PC-3 (cell line): ENCODE data around the gene PDS5B.

Experiments
- EZH2 ChIP-seq: fragments of 300-600 bp; sonication (generic); IDR thresholded peaks from one replicate; pipeline ENCODE4 v1.6.1; 2017; ENCODE audit warnings: antibody characterized with exemption, mild to moderate bottlenecking, low read length; ENCODE audit not compliant: unreplicated experiment
- EZH2phosphoT487 ChIP-seq: fragments of 300-600 bp; sonication (generic); IDR thresholded peaks from 2 replicates; pipeline ENCODE4 v1.6.1; 2018; ENCODE audit warnings: mild to moderate bottlenecking, antibody characterized with exemption, low read length, borderline replicate concordance
- TF ChIP-seq, protein P1 (sequence below): fragments of 300-600 bp; sonication (generic); conservative IDR thresholded peaks from 2 replicates; pipeline ENCODE4 v1.5.1; 2017; ENCODE audit warnings: antibody characterized with exemption, low read depth, mild to moderate bottlenecking, low read length

DNA sequence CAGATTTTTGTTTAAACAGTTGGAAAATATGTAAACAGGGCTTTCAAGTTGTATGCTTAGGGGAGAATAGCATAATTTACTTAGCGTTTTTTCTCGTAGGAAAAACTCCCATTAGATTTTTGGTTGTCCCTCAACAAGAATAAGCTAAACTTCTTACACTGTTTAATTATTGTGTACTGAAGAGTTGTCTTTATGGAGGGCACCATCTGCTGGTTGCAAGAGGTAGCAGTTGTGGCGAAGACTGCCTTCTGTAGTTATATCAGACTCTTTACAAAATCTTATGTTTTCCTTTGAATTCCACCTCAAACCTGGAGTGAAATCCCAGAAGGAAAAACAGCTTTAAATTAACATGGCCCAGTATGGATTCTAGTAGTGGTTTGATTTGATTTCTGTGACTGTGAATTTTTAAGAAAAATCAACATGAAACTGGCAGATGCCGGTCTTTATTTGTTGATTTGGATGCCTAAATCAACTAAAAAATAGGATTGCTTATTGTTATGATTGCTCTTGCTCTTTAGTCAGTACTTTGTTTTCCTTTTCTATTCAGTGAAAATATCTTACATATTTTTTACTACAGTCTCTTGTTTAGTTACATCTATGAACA is 53.4 kb downstream of the PDS5B start:
- TF ChIP-seq, protein P1, sequence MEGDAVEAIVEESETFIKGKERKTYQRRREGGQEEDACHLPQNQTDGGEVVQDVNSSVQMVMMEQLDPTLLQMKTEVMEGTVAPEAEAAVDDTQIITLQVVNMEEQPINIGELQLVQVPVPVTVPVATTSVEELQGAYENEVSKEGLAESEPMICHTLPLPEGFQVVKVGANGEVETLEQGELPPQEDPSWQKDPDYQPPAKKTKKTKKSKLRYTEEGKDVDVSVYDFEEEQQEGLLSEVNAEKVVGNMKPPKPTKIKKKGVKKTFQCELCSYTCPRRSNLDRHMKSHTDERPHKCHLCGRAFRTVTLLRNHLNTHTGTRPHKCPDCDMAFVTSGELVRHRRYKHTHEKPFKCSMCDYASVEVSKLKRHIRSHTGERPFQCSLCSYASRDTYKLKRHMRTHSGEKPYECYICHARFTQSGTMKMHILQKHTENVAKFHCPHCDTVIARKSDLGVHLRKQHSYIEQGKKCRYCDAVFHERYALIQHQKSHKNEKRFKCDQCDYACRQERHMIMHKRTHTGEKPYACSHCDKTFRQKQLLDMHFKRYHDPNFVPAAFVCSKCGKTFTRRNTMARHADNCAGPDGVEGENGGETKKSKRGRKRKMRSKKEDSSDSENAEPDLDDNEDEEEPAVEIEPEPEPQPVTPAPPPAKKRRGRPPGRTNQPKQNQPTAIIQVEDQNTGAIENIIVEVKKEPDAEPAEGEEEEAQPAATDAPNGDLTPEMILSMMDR, result peak; percentile 81
- TF ChIP-seq EZH2 (no peak), EZH2phosphoT487 (no peak)
